Ishikawa (cell line): Measurements from ENCODE around the gene RADIL.

Experiments
- CEBPB ChIP-seq: IDR thresholded peaks from 2 replicates; pipeline ENCODE4 v1.6.1; 2012
- CREB1 ChIP-seq: IDR thresholded peaks from 2 replicates; pipeline ENCODE4 v1.6.1; 2012; ENCODE audit warnings: low read depth
- EGR1 ChIP-seq: IDR thresholded peaks from 2 replicates; pipeline ENCODE4 v1.6.1; 2012
- EP300 ChIP-seq: IDR thresholded peaks from 2 replicates; pipeline ENCODE4 v1.6.1; 2012; ENCODE audit warnings: borderline replicate concordance
- FOXM1 ChIP-seq: IDR thresholded peaks from 2 replicates; pipeline ENCODE4 v1.6.1; 2012; ENCODE audit warnings: low read depth, borderline replicate concordance
- NFIC ChIP-seq: IDR thresholded peaks from 2 replicates; pipeline ENCODE4 v1.6.1; 2012
- RAD21 ChIP-seq: IDR thresholded peaks from 2 replicates; pipeline ENCODE4 v1.6.1; 2012; ENCODE audit warnings: low read depth
- TAF1 ChIP-seq: IDR thresholded peaks from 2 replicates; pipeline ENCODE4 v1.6.1; 2012; ENCODE audit warnings: low read depth, mild to moderate bottlenecking
- TCF12 ChIP-seq: IDR thresholded peaks from 2 replicates; pipeline ENCODE4 v1.6.1; 2012; ENCODE audit warnings: low read depth
- TEAD4 ChIP-seq: IDR thresholded peaks from 2 replicates; pipeline ENCODE4 v1.6.1; 2012
- YY1 ChIP-seq: IDR thresholded peaks from 2 replicates; pipeline ENCODE4 v1.6.1; 2012; ENCODE audit warnings: low read depth
- ZBTB7A ChIP-seq: IDR thresholded peaks from 2 replicates; pipeline ENCODE4 v1.6.1; 2012; ENCODE audit warnings: low read depth
- TF ChIP-seq, protein P1 (sequence below): IDR thresholded peaks from 2 replicates; pipeline ENCODE4 v1.6.1; 2012; ENCODE audit warnings: low read depth, mild to moderate bottlenecking
- TF ChIP-seq, protein P2 (sequence below): IDR thresholded peaks from 2 replicates; pipeline ENCODE4 v1.6.1; 2012
- TF ChIP-seq, protein P3 (sequence below): IDR thresholded peaks from 2 replicates; pipeline ENCODE4 v1.6.1; 2012

Gene RADIL

DNA sequence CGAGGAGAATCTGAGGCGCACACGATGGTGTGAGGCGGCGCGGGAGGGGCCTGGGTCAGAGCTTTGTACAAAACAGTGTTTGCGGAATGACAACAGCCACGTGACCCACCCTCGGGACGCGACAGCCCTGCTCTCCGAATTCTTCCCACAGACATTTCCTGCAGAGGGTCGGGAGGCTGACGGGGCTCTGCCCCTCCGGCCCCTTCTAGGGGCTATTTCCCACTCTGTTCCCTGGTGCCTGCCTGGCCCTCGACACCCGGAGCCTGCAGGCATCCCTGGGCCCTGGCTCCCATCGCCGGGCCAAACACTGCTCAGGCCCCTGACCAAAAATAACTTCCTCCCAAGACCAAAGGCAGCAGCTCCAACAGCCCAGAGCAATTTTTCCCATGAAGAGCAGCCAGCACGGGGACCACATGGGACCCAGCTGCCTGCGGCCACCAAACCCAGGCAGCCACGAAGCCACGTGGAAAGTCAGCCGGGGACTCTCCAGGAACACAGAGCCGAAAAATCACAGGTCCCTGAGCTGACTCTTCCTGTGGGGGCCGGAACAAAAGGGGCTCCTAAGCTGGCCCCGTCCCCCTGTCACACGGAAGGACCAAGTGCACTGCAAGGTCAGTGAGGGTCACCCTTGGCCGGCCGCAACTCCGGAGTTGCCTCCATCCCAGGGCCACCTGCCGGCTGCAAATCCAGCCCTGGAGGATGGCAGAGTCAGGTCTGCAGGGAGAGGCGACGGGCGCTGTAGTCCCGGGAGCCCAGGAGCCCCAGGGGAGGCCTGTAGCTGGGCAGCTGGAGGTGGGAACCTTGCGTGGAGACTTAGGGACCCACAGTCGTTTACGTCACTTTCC is 63.7 kb downstream of the RADIL start:
- TF ChIP-seq EP300 = no peak
- TF ChIP-seq, protein P1, sequence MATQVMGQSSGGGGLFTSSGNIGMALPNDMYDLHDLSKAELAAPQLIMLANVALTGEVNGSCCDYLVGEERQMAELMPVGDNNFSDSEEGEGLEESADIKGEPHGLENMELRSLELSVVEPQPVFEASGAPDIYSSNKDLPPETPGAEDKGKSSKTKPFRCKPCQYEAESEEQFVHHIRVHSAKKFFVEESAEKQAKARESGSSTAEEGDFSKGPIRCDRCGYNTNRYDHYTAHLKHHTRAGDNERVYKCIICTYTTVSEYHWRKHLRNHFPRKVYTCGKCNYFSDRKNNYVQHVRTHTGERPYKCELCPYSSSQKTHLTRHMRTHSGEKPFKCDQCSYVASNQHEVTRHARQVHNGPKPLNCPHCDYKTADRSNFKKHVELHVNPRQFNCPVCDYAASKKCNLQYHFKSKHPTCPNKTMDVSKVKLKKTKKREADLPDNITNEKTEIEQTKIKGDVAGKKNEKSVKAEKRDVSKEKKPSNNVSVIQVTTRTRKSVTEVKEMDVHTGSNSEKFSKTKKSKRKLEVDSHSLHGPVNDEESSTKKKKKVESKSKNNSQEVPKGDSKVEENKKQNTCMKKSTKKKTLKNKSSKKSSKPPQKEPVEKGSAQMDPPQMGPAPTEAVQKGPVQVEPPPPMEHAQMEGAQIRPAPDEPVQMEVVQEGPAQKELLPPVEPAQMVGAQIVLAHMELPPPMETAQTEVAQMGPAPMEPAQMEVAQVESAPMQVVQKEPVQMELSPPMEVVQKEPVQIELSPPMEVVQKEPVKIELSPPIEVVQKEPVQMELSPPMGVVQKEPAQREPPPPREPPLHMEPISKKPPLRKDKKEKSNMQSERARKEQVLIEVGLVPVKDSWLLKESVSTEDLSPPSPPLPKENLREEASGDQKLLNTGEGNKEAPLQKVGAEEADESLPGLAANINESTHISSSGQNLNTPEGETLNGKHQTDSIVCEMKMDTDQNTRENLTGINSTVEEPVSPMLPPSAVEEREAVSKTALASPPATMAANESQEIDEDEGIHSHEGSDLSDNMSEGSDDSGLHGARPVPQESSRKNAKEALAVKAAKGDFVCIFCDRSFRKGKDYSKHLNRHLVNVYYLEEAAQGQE = no peak
- TF ChIP-seq TCF12 = no peak
- TF ChIP-seq NFIC = no peak
- TF ChIP-seq TAF1 = no peak
- TF ChIP-seq, protein P2, sequence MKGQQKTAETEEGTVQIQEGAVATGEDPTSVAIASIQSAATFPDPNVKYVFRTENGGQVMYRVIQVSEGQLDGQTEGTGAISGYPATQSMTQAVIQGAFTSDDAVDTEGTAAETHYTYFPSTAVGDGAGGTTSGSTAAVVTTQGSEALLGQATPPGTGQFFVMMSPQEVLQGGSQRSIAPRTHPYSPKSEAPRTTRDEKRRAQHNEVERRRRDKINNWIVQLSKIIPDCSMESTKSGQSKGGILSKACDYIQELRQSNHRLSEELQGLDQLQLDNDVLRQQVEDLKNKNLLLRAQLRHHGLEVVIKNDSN = no peak
- TF ChIP-seq CREB1 = no peak
- no peak for TF ChIP-seq FOXM1
- TF ChIP-seq TEAD4 = no peak
- TF ChIP-seq EGR1 = no peak

DNA sequence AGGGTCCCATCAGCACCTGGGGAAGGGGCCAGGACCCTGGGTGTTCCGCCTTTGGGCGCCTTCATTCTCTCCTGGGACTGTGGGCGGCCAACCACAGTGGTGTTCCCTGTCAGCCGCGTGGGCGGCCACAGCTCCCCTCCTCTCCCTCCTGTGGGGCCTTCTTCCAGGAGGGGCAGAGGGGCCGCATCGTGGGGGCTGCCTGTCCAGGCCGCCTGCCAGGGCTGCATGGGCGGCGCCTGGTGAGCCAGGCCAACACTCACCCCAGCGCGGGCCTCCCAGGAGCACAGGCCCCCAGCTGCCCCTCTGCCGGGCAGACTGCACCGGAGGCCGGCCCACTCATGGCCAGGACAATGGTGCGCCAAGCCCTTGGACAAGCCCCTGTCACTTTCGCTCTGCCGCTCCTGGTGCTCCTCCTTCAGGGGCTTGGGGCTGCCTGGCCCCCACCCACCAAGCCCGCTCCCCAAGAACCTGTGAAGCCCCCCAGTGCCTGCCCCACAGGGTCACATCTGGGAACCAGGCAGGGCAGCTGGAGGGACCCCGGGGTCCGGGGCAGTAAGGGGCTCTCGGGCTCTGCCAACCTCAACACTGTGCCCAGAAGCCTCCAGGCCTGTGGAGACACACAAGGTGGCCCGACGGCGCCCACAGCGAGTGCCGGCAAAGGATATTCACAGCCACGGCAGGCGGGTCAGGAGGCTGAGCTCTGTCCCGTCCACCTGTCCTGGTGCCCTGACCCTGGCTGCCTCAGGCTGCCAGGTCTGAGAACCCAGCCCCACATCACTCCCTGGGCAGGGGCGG is 65.3 kb downstream of the RADIL start:
- TF ChIP-seq, protein P2 = no peak
- TF ChIP-seq CEBPB (no peak), YY1 (no peak), RAD21 (no peak), EGR1 (no peak), CREB1 (no peak), FOXM1 (no peak), EP300 (no peak), ZBTB7A (no peak), TEAD4 (no peak), TCF12 (no peak), NFIC (no peak)
- TF ChIP-seq, protein P3, sequence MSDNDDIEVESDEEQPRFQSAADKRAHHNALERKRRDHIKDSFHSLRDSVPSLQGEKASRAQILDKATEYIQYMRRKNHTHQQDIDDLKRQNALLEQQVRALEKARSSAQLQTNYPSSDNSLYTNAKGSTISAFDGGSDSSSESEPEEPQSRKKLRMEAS = no peak

DNA sequence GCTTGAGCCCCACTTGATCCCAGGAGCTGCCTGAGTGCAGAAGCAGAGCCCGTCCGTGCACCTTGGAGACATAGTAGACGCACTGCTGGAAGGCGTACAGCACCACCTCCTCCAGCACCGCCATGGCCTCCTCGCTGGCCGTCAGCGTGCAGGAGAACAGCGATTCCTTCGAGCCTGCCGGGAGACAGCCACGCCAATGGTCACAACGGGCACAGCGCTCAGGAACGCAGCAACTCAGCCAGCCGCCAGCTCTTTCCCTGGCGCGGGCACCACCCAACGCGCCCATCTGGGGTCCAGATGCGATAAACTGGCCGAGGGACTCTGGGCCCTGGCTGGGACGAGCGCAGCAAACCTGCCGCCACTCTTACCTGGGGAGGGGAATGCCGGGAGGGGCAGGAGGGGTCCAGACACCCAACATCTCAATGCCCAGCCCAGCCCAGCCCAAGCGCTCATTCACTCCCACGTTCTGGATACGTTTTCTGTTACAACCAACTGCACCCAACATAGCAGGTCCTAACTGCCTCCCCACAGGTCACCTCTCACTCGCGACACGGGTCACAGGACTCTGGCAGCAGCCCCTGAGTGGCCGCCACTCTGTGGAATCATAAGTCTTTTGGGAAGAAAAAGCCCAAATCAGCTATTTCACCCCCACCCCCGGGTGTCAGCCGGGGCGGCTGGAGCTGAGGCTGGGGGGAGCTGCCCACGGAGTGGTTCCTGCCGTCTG is 66.2 kb downstream of the RADIL start:
- no peak for TF ChIP-seq CREB1
- TF ChIP-seq, protein P2 = no peak
- TF ChIP-seq CEBPB = no peak
- TF ChIP-seq NFIC = no peak
- TF ChIP-seq TAF1 = no peak
- TF ChIP-seq, protein P3 = no peak
- TF ChIP-seq EGR1 = no peak
- TF ChIP-seq ZBTB7A = no peak

DNA sequence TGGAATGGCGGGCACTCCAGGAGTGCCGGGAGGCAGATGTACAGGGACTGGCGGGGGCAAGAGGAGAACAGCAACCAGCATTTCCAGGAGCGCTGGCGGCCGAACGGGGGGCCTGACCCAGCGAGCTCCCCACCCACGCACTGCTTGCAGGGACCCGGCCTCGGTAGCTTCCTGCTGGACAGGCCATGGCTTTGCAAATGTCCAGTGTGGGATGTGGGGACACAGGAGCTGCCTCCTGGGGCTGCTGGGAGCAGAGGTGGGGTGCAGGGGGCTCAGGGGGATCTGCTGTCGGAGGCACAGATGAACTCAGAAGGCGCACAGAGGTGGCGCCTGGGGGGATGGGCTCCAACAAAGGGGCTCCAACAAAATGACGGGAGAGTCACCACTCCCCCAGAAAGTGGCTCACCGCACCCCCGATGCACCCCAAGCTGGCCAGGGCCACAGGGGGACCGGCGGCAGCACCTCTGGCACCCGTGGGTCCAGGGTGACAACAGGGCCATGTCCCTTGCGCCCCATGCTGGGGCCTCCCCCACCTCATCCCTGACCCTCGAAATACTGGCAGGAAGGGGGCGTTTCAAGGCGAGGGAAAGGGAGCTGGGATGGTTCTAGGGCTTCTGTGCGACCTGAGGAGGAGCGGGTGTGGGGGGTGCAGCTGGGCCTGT is 67.0 kb downstream of the RADIL start:
- TF ChIP-seq ZBTB7A (no peak), RAD21 (no peak), TAF1 (no peak), NFIC (no peak), EGR1 (no peak)
- TF ChIP-seq, protein P2 = no peak

DNA sequence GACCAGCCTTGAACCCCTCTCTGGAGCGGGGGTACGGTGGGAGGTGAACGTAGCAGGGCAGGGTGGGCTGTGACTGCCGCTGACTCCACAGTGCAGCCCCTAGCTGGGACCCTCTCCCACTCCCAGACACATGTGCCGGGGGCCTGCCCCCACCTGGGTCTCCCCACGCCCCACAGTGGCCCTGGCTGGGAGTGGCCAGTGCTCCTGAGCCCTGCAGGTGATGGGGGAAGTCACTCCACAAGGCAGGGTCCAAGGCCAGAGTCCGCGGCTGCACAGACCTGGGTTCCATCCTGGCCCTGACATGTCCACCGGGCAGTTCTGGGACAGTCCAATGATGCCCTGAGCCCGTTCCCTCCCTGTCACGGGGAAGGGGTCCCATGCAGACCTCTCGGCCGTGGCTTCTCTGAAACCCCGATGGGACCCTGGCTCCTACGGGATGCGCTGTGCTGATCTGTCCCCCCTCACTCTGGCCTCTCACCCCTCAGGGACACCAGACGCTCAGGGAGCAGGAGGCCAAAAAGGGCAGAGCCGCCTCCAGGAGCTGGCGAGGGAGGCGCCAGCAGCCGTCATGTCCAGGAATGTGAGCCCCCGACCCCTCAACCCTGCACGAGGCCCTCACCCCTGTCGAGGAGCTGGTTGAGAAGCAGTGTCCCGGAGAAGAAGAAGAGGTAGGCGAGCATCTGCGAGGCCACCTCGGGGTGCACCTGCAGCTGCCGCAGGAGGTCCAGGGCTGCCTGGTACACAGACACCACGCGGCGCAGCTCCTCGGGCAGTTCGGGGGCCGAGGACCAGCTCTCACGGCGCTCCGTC is 67.7 kb downstream of the RADIL start:
- TF ChIP-seq CEBPB (no peak), ZBTB7A (no peak), NFIC (no peak), TCF12 (no peak), TEAD4 (no peak)
- TF ChIP-seq, protein P2 = no peak
- TF ChIP-seq, protein P1 = no peak
